SU-DHL-6 (cell line): ENCODE data around the gene STYXL2.

Experiments
- H2AFZ ChIP-seq: fragments of 200-600 bp; sonication (generic); 2 replicates; pipeline ENCODE4 v1.6.1; 2014; ENCODE audit warnings: low read depth, mild to moderate bottlenecking, moderate library complexity, mixed read lengths, antibody characterized with exemption, low read length; ENCODE audit not compliant: severe bottlenecking
- H3F3A ChIP-seq: fragments of 200-600 bp; shearing (Covaris generic); 2 replicates; pipeline ENCODE4 v1.6.0; 2016; ENCODE audit warnings: antibody characterized with exemption, mild to moderate bottlenecking; ENCODE audit not compliant: insufficient read depth
- H3K27ac ChIP-seq: fragments of 200-600 bp; sonication (generic); 2 replicates; pipeline ENCODE4 v1.5.1; 2016; ENCODE audit warnings: low read depth, mild to moderate bottlenecking, low read length, moderate library complexity, mixed read lengths
- H3K27me3 ChIP-seq: fragments of 200-600 bp; sonication (generic), shearing (Covaris generic); 2 replicates; pipeline ENCODE4 v1.6.0; 2014; ENCODE audit warnings: mild to moderate bottlenecking, low read length
- H3K36me3 ChIP-seq: fragments of 200-600 bp; sonication (generic); 2 replicates; pipeline ENCODE4 v1.6.1; 2014; ENCODE audit warnings: mild to moderate bottlenecking, low read length, mixed read lengths
- H3K4me2 ChIP-seq: fragments of 300-600, 200-600 bp; shearing (Covaris generic), sonication (generic); 2 replicates; pipeline ENCODE4 v1.6.0; 2014; ENCODE audit warnings: low read length, low read depth, mild to moderate bottlenecking; ENCODE audit not compliant: poor library complexity, severe bottlenecking
- H3K4me3 ChIP-seq: fragments of 200-600 bp; sonication (generic); 2 replicates; pipeline ENCODE4 v1.5.1; 2014; ENCODE audit warnings: antibody characterized with exemption, low read length, mild to moderate bottlenecking, mixed read lengths; ENCODE audit not compliant: insufficient read depth, poor library complexity, severe bottlenecking
- H3K79me2 ChIP-seq: fragments of 200-600 bp; sonication (generic); 2 replicates; pipeline ENCODE4 v1.6.1; 2014; ENCODE audit warnings: mild to moderate bottlenecking, low read length, moderate library complexity; ENCODE audit not compliant: insufficient read depth
- H3K9ac ChIP-seq: fragments of 200-600 bp; sonication (generic); 2 replicates; pipeline ENCODE4 v1.7.0; 2014; ENCODE audit warnings: mild to moderate bottlenecking, low read length
- H3K9me2 ChIP-seq: fragments of 200-600 bp; sonication (generic); replicated peaks from 2 replicates; pipeline ENCODE4 v1.6.1; 2014; ENCODE audit warnings: low read length; ENCODE audit not compliant: insufficient read depth
- H3K9me3 ChIP-seq: fragments of 200-600 bp; sonication (generic); 2 replicates; pipeline ENCODE4 v1.6.1; 2014; ENCODE audit warnings: low read length, mixed read lengths; ENCODE audit not compliant: insufficient read depth
- H4K20me1 ChIP-seq: fragments of 200-600 bp; sonication (generic); 2 replicates; pipeline ENCODE4 v1.6.1; 2014; ENCODE audit warnings: low read depth, mild to moderate bottlenecking, antibody characterized with exemption, low read length, moderate library complexity, mixed read lengths
- EZH2phosphoT487 ChIP-seq: fragments of 200-600 bp; sonication (generic), shearing (Covaris generic); conservative IDR thresholded peaks from 2 replicates; pipeline ENCODE4 v1.6.1; 2018; ENCODE audit warnings: mild to moderate bottlenecking, antibody characterized with exemption, low read length, moderate library complexity, mixed read lengths
- TF ChIP-seq, protein P1 (sequence below): fragments of 200-600 bp; sonication (generic); IDR thresholded peaks from one replicate; pipeline ENCODE4 v1.5.1; 2017; ENCODE audit warnings: antibody characterized with exemption, mild to moderate bottlenecking, low read length, moderate library complexity; ENCODE audit not compliant: insufficient read depth, poor library complexity, severe bottlenecking

Gene STYXL2

DNA sequence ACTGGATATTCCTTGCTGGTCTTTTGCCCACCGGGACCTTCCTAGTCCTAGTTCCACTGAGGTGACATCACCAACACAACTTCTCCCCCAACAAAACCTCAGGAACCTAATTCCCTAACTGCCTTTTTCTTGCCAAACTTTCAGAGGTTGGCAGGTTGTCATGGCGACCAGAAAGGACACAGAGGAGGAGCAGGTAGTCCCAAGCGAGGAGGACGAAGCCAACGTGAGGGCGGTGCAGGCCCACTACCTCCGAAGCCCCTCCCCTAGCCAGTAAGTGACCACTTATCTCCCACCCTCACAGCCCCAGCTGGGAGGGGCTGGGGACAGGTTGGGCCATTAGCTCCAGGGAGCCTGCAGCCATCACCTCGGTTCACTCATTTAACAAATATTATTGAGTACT lies 815 bp downstream of the STYXL2 start:
- H3K4me2 ChIP-seq: no peak overlapping the region
- no peak for TF ChIP-seq EZH2phosphoT487
- TF ChIP-seq, protein P1, sequence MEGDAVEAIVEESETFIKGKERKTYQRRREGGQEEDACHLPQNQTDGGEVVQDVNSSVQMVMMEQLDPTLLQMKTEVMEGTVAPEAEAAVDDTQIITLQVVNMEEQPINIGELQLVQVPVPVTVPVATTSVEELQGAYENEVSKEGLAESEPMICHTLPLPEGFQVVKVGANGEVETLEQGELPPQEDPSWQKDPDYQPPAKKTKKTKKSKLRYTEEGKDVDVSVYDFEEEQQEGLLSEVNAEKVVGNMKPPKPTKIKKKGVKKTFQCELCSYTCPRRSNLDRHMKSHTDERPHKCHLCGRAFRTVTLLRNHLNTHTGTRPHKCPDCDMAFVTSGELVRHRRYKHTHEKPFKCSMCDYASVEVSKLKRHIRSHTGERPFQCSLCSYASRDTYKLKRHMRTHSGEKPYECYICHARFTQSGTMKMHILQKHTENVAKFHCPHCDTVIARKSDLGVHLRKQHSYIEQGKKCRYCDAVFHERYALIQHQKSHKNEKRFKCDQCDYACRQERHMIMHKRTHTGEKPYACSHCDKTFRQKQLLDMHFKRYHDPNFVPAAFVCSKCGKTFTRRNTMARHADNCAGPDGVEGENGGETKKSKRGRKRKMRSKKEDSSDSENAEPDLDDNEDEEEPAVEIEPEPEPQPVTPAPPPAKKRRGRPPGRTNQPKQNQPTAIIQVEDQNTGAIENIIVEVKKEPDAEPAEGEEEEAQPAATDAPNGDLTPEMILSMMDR: no peak
- H3K79me2 ChIP-seq: no peaks in the 10 kb centered on the region
- no peaks in the 10 kb centered on the region for H4K20me1 ChIP-seq
- no peak overlapping the region for H2AFZ ChIP-seq
- no peaks in the 10 kb centered on the region for H3K9me2 ChIP-seq
- no peaks in the 10 kb centered on the region for H3K27me3 ChIP-seq
- no peaks in the 10 kb centered on the region for H3F3A ChIP-seq
- no peaks in the 10 kb centered on the region for H3K9me3 ChIP-seq
- no peak overlapping the region for H3K27ac ChIP-seq
- no peak overlapping the region for H3K9ac ChIP-seq
- H3K4me3 ChIP-seq: no peak overlapping the region
- no peaks in the 10 kb centered on the region for H3K36me3 ChIP-seq

DNA sequence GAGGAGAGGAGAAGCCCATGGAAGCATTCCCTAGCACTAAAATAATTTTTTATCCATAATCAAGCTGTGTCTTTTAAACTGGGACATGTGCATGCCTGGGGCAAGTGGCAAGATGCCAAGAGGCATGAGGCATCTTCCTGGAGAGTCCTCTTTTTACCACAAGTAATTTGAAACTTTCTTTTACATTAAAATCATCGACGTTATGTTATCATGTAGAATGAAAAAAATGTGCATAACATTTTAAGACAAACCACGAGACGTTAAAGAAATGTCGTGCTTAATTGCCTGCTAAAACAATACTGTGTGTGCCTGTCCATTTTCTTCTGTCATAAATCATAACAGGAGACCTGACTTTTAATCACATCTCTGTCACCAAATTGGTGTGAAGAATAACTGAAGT lies 1.5 kb downstream of the STYXL2 start:
- TF ChIP-seq EZH2phosphoT487: no peak
- TF ChIP-seq, protein P1: no peak
- no peaks in the 10 kb centered on the region for H4K20me1 ChIP-seq
- no peak overlapping the region for H2AFZ ChIP-seq
- no peaks in the 10 kb centered on the region for H3K79me2 ChIP-seq
- H3K9ac ChIP-seq: no peak overlapping the region
- no peaks in the 10 kb centered on the region for H3K9me2 ChIP-seq
- no peak overlapping the region for H3K4me2 ChIP-seq
- H3K4me3 ChIP-seq: no peak overlapping the region
- H3K36me3 ChIP-seq: no peaks in the 10 kb centered on the region
- H3F3A ChIP-seq: no peaks in the 10 kb centered on the region
- H3K9me3 ChIP-seq: no peaks in the 10 kb centered on the region
- no peaks in the 10 kb centered on the region for H3K27me3 ChIP-seq
- H3K27ac ChIP-seq: no peak overlapping the region

DNA sequence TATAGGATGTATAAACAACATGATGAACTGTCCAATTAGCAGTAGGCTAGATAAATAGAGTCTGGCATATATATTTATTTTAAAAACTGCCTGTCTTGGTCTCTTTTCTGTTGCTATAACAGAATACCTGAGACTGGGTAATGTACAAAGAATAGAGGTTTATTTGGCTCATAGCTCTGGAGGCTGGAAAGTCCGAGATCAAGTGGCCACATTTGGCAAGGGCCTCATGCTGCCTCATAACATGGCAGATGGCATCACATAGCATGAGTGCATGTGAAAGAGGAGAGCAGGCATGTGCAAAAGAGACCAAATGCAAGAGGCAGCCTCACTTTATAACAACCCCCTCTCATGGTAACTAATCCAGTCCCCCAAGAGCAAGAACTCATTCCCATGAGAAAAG lies 6.0 kb downstream of the STYXL2 start:
- H3K27me3 ChIP-seq: no peaks in the 10 kb centered on the region
- no peaks in the 10 kb centered on the region for H3F3A ChIP-seq
- H3K9ac ChIP-seq: no peak overlapping the region
- H3K4me2 ChIP-seq: no peak overlapping the region
- no peak overlapping the region for H3K4me3 ChIP-seq
- TF ChIP-seq EZH2phosphoT487: no peak
- TF ChIP-seq, protein P1: no peak
- no peak overlapping the region for H3K27ac ChIP-seq
- H3K9me2 ChIP-seq: no peaks in the 10 kb centered on the region
- H3K79me2 ChIP-seq: no peaks in the 10 kb centered on the region
- no peaks in the 10 kb centered on the region for H3K36me3 ChIP-seq
- no peaks in the 10 kb centered on the region for H4K20me1 ChIP-seq
- no peak overlapping the region for H2AFZ ChIP-seq
- H3K9me3 ChIP-seq: no peaks in the 10 kb centered on the region
